ENCODE data around the gene PLEKHA6.

DNA sequence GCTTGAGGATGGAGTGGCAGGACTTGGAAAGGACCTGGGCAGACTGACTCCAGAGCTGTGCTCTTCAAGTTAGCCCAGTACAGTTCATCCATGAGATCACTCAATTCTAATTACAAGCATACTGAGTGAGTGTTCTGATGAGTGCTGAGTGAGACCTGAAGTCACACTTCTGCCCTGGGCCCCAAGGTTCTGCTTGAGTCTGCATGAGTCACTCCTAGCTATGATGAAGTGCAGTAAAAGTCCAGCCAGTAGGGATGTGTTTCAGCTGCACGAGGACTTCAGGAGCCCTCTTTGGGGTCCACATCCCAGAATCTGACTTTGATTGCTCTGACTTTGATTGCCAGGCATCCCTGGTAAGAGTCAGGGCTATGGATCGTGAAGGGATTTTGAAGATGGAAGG is 35.8 kb downstream of the PLEKHA6 start:
- TF ChIP-seq, protein P1, sequence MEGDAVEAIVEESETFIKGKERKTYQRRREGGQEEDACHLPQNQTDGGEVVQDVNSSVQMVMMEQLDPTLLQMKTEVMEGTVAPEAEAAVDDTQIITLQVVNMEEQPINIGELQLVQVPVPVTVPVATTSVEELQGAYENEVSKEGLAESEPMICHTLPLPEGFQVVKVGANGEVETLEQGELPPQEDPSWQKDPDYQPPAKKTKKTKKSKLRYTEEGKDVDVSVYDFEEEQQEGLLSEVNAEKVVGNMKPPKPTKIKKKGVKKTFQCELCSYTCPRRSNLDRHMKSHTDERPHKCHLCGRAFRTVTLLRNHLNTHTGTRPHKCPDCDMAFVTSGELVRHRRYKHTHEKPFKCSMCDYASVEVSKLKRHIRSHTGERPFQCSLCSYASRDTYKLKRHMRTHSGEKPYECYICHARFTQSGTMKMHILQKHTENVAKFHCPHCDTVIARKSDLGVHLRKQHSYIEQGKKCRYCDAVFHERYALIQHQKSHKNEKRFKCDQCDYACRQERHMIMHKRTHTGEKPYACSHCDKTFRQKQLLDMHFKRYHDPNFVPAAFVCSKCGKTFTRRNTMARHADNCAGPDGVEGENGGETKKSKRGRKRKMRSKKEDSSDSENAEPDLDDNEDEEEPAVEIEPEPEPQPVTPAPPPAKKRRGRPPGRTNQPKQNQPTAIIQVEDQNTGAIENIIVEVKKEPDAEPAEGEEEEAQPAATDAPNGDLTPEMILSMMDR (IDR thresholded peaks at IDR 0.05): no peak
- TF ChIP-seq POLR2A (IDR thresholded peaks at IDR 0.05): no peak
